Endometrial microvascular endothelial cells (primary cell): Measurements from ENCODE around the gene KANTR. TPM values are rescaled to one million over a fixed set of nuclear protein-coding genes. Genes with fewer than 3 reads are reported as not detected.
"Not testable (repeated sequence)": the region's sequence is repeated elsewhere in the genome, so short reads cannot be mapped to it uniquely, and the experiment has no call there.

Experiments
- in situ Hi-C: cut with HindIII; loops from 2 replicates; pipeline ENCODE4 v1.10.0; 2017; ENCODE audit warnings: low sequenced_read_pairs, low pct_unique_long_range_greater_than_20kb; ENCODE audit errors: inconsistent ontology term
- total RNA-seq: library from RNA; depleted of rRNA; stranded (reverse); fragments of >200 nt; gene quantifications from one replicate; pipeline ENCODE4 v1.2.3, GENCODE V29; 2015; ENCODE audit errors: inconsistent ontology term

KANTR gene
- total RNA-seq, 1 donor from 2014 or later, result 0.56 TPM

DNA sequence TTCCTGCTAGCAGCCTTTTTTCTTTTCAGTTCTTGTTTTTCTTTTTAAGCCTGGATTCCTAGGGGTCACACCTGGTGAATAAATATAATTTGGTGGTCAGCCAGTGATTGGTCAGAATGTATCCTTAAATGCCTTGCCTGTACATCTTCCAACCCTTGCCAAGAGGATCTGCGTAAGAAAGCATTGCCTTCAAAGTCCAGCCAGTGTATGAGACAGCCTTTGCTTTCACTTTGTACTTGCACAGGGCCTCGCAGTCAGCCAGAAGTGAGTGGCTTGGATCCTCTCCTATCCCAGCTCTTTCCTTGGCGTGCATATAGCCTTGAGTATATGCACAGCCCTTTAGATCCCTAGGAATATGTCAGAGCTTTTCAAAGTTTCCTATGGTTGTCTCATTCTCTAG lies 22.2 kb downstream of the KANTR start:
- in situ Hi-C loops, result no loop called here

DNA sequence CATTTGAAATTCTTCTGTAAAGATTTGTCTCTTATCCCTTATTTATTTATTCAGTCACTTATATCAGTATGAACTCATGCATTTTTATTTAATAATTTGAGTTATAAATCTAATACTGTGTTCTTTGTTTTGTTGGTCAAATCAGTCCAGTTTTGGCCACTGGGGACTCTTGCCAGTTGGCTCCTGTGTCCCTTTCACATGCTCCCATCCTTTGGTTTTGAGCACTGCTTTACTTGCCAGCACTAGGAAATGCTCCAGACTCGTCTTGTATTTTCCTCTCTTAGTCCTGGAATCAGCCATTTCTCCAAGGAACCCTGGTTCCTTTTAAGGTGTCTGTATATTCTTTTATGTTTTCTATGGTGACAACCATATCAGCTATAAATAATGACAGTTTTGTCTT lies 28.1 kb downstream of the KANTR start:
- in situ Hi-C loops, result no loop called here

DNA sequence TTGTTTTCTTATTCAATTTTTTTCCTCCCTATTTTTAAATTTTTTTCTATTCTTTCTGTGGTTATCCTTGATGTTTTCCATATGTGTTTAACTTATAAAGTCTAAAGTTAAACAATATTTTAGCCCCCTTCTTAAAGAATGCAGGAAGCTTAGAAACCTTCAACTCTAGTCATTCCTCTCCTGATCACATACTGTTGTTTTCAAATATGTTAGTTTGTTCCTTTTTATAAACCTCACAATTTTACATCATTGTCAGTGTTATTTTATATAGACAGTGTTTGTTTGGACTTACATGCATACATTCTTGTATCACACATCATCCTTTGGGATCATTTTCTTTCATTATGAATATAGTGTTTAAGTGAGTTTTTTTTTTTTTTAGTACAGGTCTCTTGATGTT lies 31.6 kb downstream of the KANTR start:
- in situ Hi-C loops, result no loop called here

DNA sequence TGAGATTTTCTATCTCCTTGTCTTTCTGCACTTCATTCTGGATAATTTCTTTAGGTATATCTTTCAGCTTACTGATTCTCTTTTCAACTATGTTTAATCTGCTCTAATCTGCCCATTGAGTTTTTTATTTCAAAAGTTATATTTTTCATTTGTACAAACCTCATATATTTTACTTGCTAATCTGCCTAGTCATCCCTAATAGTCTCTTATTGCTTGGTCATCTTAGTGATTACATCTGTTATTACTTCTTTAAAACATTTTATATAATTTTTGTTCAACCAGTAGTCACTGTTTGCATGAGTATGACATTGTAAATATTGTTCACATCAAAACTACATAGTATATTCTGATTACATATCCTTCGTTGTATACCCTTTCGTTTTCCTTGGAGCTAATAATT lies 32.4 kb downstream of the KANTR start:
- in situ Hi-C loops, result no loop called here

DNA sequence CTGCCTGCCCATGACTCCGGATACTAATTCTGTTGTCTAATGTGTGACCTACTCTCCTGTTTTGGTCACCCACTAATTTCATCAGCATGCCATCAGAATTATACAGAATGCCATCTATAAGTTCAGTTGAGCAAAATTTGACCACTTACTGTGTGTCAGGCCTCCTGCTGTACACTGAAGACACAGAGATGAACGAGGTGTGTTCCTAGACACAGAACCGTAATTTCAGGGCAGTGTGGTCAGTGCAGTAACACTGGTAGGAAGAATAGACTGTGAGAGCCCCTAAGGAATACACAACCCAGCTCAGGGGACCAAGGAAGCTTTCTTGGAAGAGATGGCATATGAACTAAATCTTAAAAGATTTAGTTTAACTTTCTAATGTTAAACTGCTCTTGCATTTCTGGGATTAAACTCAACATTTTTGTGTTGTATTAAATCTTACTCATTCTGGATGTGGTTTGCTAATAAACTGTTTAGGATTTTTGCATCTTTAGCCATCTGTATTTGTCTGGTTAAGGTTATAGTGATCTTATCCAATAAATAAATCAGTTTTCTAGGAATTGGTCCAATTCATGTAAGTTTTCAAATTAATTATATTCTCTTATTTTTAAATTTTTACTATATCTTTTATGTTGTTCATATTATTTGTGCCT lies 34.3 kb downstream of the KANTR start:
- in situ Hi-C loops, result no loop called here

GRCh38 chrX:53133400-53133799 lies 39.5 kb downstream of the KANTR start:
- in situ Hi-C loops, result no loop called here

DNA sequence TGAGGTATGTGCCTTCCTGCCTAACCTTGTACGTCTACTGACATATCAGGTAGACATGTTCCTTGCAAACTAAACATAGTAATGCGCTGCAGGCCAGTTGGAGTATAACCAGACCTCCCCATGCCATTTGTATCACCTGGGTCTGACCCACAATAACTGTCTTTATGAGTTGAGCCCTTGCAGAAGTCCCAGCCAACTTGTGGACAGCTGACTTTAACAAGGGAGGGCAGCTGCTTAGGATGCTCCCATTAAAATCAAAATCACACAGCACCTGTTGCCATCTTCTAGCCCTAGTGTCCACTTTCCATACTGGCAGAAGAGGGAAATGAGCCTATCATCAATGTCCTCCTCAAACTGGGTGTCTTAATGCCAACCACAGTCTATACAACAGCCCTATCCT lies 41.6 kb downstream of the KANTR start:
- in situ Hi-C loops, result no loop called here

- in situ Hi-C loops, result no loop called here
Measured at GRCh38 chrX:53153581-53153980, 59.6 kb downstream of the KANTR start.

GRCh38 chrX:53155512-53156206 lies 61.7 kb downstream of the KANTR start:
- in situ Hi-C loops, result no loop called here

DNA sequence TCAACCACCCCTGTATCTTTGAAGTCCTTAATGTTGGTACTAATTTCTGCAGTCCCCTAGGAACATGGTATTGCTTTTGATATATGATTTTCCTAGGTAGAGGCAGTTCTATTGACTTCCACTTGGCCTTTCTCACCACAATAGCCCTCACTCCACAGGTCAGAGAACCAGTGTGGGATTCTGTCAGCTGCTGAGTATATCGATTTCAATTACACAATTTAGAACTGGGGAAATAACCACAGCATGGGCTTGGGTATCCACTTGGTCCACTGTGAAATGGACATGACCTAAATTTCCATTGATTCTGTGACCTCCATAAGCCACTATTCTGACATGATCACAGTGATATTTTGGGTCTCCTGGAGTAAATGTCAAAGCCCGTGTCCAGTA lies 62.3 kb downstream of the KANTR start:
- in situ Hi-C loops, result no loop called here

GRCh38 chrX:53159184-53159583 lies 65.2 kb downstream of the KANTR start:
- in situ Hi-C loops, result no loop called here

GRCh38 chrX:53160297-53160983 lies 66.5 kb downstream of the KANTR start:
- in situ Hi-C loops, result no loop called here

GRCh38 chrX:53163436-53163835 lies 69.5 kb downstream of the KANTR start:
- in situ Hi-C loops, result no loop called here

- in situ Hi-C loops, result not testable (repeated sequence)
Measured at GRCh38 chrX:53164566-53164965, 70.6 kb downstream of the KANTR start.

- in situ Hi-C loops, result no loop called here
Measured at GRCh38 chrX:53166103-53166502, 72.2 kb downstream of the KANTR start.

DNA sequence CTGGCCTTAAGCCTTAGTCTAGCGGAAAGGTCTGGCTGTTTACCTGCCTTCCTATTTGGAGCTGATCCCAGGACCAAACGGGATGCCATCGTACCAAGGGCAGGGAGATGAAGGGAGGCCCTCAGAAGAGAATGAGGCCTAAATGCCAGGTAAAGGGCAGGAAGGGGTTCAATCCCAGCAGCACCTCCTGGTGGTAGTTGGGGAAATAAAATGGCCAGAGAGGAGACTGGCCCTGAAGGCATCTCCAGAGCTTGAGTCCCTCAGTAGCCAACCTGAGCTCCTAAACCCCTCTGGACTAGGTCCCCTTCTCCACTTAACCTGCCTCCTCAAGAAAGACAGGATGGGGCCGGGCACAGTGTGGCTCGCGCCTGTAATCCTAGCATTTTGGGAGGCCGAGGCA lies 77.4 kb downstream of the KANTR start:
- in situ Hi-C loops, result no loop called here

Other genes with a start within 250 kb of the KANTR start
- gene XAGE3, start 226.1 kb upstream of the KANTR start, total RNA-seq, result not detected
- gene FAM156B, start 196.8 kb upstream of the KANTR start, total RNA-seq, result 16.4 TPM
- gene FAM156A, start 135.6 kb upstream of the KANTR start, total RNA-seq, result 6.1 TPM
- 0.74 TPM for gene GPR173, start 45.4 kb upstream of the KANTR start, total RNA-seq
- gene TSPYL2, start 11.8 kb upstream of the KANTR start, total RNA-seq, result 7.7 TPM
- 61.4 TPM for gene KDM5C, start 131.1 kb downstream of the KANTR start, total RNA-seq
- gene IQSEC2, start 187.4 kb downstream of the KANTR start, total RNA-seq, result 13.5 TPM